MCF 10A (cell line): ENCODE results near the gene RFC5. TPM values are rescaled to one million over a fixed set of nuclear protein-coding genes. Genes with fewer than 3 reads are reported as not detected.

Experiments used
- Bru-seq: library from RNA; stranded (reverse); fragments of 400-500 nt; gene quantifications from one replicate; lab custom pipeline; 2021; lab: Mats Ljungman, UMichigan
- BruChase-seq, 2 experiments: library from RNA; stranded (reverse); fragments of 400-500 nt; gene quantifications; one replicate each; lab custom pipeline; 2021; lab: Mats Ljungman, UMichigan
- BruUV-seq: library from RNA; stranded (reverse); fragments of 400-500 nt; replicated peaks from 2 replicates; lab custom pipeline; 2021; lab: Mats Ljungman, UMichigan
- CTCF ChIA-PET: fragments of 300-600 bp; sonication (Branson Sonifier 250); formaldehyde crosslinking; extraction: SDS; loops from one replicate; lab custom pipeline; 2021; ENCODE audit warnings: antibody characterized with exemption, inconsistent platforms; lab: Yijun Ruan, JAX
- POLR2A ChIA-PET: fragments of 300-600, 350-650 bp; sonication (Branson Sonifier 250); formaldehyde crosslinking; extraction: SDS; loops from one replicate; lab custom pipeline; 2020; ENCODE audit warnings: antibody characterized with exemption, inconsistent platforms; lab: Yijun Ruan, JAX
- DNase-seq: peaks from one replicate; pipeline ENCODE4 v3.0.0-alpha.2; 2018; ENCODE audit not compliant: unreplicated experiment
- H3K27ac Mint-ChIP-seq: one replicate; pipeline ENCODE4 v1.8.0; 2022; ENCODE audit warnings: mild to moderate bottlenecking, low read depth, mixed read lengths; ENCODE audit not compliant: unreplicated experiment
- H3K27me3 Mint-ChIP-seq: one replicate; pipeline ENCODE4 v1.8.0; 2022; ENCODE audit warnings: mixed read lengths; ENCODE audit not compliant: insufficient read depth, unreplicated experiment
- H3K36me3 Mint-ChIP-seq: one replicate; pipeline ENCODE4 v1.8.0; 2022; ENCODE audit warnings: mild to moderate bottlenecking, moderate library complexity, mixed read lengths; ENCODE audit not compliant: insufficient read depth, unreplicated experiment
- H3K4me1 Mint-ChIP-seq: one replicate; pipeline ENCODE4 v1.8.0; 2022; ENCODE audit warnings: mixed read lengths; ENCODE audit not compliant: insufficient read depth, unreplicated experiment
- H3K4me3 Mint-ChIP-seq: one replicate; pipeline ENCODE4 v1.8.0; 2022; ENCODE audit warnings: mild to moderate bottlenecking, moderate library complexity, mixed read lengths; ENCODE audit not compliant: unreplicated experiment
- H3K9me3 Mint-ChIP-seq: one replicate; pipeline ENCODE4 v1.8.0; 2022; ENCODE audit warnings: mixed read lengths; ENCODE audit not compliant: unreplicated experiment
- CTCF ChIP-seq: fragments of 200-600 bp; IDR thresholded peaks from one replicate; pipeline ENCODE4 v1.8.0; 2022; ENCODE audit warnings: antibody characterized with exemption, mild to moderate bottlenecking; ENCODE audit not compliant: unreplicated experiment
- intact Hi-C: fragments of 100-400 bp; cut with micrococcal nuclease; formaldehyde crosslinking; loops from 2 replicates; pipeline ENCODE4 v1.14.1; 2022
- long read RNA-seq: library from polyadenylated mRNA; stranded (forward); transcript quantifications from one replicate; pipeline ENCODE4 v2.0.0, GENCODE V29; 2022
- total RNA-seq: library from RNA; stranded (reverse); gene quantifications from 2 replicates; pipeline ENCODE4 v1.2.3, GENCODE V29; 2022

The RFC5 gene
- total RNA-seq: 10.1 and 13.9 TPM in 2 replicates
- Bru-seq, nascent RNA: percentile 55 among the genes with signal in this experiment
- percentile 60 among the genes with signal in this experiment for BruChase-seq, experiment 1, labeled RNA remaining after a 6-hour chase
- BruChase-seq, experiment 2, labeled RNA remaining after a 2-hour chase: percentile 60 among the genes with signal in this experiment
- long read RNA-seq, transcript RFC5-204 (11 exons, 1,655 nt): major isoform, 14 of 34 reads
- long read RNA-seq, partial matches to known transcripts: 0 of 34 reads
- long read RNA-seq, other reads (novel, unspliced or antisense): 18 of 34 reads

GRCh38 chr12:118016424-118017264 is at the start of gene RFC5:
Gene RFC5 (plus strand): TSS chr12:118016703. CDS start chr12:118016828, 125 bp downstream.
- Mint-ChIP-seq H3K36me3 (peaks cover 13% of the 10 kb centered on the region), H3K9me3 (no peaks in the 10 kb centered on the region), H3K4me1 (peaks cover 6% of the 10 kb centered on the region), H3K27me3 (no peaks in the 10 kb centered on the region), H3K27ac (peak within 1 kb of the TSS; percentile 77), H3K4me3 (peak within 1 kb of the TSS; percentile 87)
- CTCF ChIA-PET: interaction anchor here (0.6 to 2.4 kb wide), 8 partner anchors 55 to 1932 kb away, joined by 3 to 12 read pairs (median 3); partner anchors contain the start of gene SUDS3
- TSS peak; percentile 43 for BruUV-seq
- intact Hi-C loops: loop anchor here (1.0 to 2.0 kb wide), 2 partner anchors 44 to 141 kb away; partner anchors contain the start of gene WSB2
- POLR2A ChIA-PET: interaction anchor here (0.6 to 1.7 kb wide), 6 partner anchors 11 to 827 kb away, joined by 3 to 8 read pairs (median 3); partner anchors contain the start of gene WSB2
- no peak for TF ChIP-seq CTCF
- peak; percentile 97 for DNase-seq

GRCh38 chr12:117967043-117967442 is 49.5 kb upstream of the RFC5 start:
- Mint-ChIP-seq H3K4me3 (no peak overlapping the region), H3K9me3 (peaks cover 8% of the 10 kb centered on the region), H3K4me1 (peaks cover 12% of the 10 kb centered on the region), H3K27ac (no peak overlapping the region), H3K36me3 (no peaks in the 10 kb centered on the region), H3K27me3 (peaks cover 53% of the 10 kb centered on the region)
- no peak for TF ChIP-seq CTCF
- ChIA-PET POLR2A (no interaction called here), CTCF (interaction anchor here (0.7 to 0.8 kb wide), 2 partner anchors 48 to 88 kb away, joined by 3 read pairs; no protein-coding TSS in a partner anchor)
- no TSS peak for BruUV-seq
- intact Hi-C loops: no loop called here
- DNase-seq: no peak

GRCh38 chr12:117967512-117967911 is 49.0 kb upstream of the RFC5 start:
- no peak for DNase-seq
- no peak for TF ChIP-seq CTCF
- intact Hi-C loops: no loop called here
- peaks cover 53% of the 10 kb centered on the region for H3K27me3 Mint-ChIP-seq
- CTCF ChIA-PET: interaction anchor here (0.7 kb wide), 1 partner anchor 48 kb away, joined by 3 read pairs; no protein-coding TSS in a partner anchor
- POLR2A ChIA-PET: no interaction called here
- no peak overlapping the region for H3K4me3 Mint-ChIP-seq
- no TSS peak for BruUV-seq
- peaks cover 8% of the 10 kb centered on the region for H3K9me3 Mint-ChIP-seq
- peaks cover 12% of the 10 kb centered on the region for H3K4me1 Mint-ChIP-seq
- H3K36me3 Mint-ChIP-seq: no peaks in the 10 kb centered on the region
- no peak overlapping the region for H3K27ac Mint-ChIP-seq
